ENCODE measurements around the gene SHISA6.

SHISA6 gene

DNA sequence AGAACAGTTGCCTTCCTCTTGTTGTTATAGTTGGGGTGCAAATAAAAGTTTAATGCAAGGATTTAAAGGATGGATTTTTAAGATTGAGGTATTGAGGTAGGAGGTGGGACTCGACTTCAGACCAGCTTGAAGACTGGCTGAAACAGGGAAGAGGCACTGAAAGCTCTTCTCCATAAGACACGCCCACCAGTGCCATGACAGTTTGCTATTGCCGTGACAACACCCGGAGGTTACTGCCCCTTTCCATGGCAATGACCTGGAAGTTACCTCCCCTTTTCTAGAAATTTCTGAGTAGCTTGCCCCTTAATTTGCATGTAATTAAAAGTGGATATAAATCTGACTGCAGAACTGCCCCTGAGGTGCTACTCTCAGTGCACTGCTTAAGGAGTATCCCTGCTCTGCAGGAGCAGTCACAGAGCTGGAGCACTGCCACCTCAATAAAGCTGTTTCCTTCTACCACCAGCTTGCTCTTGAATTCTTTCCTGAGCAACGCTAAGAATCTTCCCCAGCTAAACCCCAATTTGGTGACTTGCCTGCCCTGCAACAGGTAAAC, 122.6 kb downstream of the SHISA6 start:
- no peak for DNase-seq

DNA sequence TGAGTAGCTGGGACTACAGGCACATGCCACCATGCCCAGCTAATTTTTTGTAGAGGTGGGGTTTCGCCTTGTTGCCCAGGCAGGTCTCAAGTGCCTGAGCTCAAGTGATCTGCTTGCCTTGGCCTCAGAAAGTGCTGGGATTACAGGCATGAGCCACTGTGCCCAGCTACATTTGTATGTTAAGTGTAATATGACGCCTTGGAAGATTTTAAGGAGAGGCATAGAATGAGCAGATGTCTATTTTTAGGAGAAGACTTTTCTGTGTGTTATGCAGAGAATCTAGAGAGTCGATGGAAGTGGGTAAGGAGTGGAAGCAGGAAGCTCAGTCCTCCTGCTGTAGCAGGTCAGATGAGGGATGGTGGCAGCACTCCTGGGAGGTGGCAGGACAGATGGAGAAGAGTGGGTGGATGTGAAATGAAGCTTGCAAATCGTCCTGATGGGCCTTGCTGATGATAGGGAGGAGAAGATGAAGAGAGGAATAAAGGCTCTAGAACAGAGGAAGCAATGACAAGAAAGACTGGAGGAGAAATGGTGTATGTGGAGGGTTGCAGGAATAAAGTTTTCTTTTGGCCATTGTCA, 125.3 kb downstream of the SHISA6 start:
- no peak for DNase-seq

DNA sequence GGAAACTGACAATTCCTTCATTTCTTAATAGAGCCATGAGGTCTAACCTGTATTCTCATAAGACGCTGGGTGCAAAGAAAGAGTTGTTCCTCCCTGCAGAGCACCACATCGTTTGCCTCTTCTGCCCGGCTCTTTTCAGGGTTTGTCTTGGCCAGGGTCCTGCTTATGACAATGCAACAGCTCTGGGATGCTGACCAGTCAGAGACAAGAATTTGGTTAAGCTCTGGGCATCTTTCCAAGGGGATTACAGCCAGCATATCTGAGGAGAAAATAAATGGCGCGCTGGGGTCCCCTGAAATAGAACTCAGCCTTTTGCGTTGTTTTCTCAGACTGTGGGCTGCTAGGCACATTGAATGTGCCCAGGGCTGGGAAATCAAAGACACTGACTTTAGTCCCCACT, 128.6 kb downstream of the SHISA6 start:
- DNase-seq, result no peak

DNA sequence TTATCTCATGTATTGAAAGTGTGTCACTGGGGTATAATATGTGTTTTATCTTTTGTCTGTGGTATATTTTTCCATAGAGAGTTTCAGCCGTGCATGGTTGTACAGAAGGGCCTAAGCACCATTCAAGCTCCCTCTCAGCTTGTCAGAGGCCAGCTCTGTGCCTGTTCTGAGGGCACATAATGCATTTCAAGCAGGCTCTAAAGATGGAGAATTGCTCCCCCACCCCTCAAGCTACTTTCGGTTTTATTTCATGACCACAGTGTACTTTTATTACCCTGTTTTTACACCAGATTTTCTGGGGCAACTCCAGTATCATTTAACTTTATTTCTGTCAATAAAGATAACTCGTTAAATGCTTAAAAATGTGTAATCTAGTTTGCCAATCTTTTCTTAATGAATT, 131.7 kb downstream of the SHISA6 start:
- no peak for DNase-seq

DNA sequence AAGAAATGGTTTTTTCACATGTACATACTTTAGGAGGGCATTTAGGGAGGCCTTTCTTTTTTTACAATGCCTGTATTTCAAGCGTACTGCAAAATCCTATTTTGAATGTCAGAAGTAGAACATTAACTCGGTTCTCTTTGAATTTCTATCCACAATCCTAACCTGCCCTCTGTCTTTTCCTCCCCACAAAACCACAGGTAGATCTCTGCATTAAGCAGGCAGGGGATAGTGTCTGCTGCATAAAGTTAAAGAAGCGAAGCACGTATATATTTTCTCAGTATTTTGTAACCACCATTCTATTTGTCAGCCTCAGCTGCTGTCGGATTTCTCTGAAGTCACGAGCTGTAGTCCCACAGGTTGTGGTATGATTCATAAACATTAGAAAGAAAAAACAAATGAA, 137.5 kb downstream of the SHISA6 start:
- no peak for DNase-seq

DNA sequence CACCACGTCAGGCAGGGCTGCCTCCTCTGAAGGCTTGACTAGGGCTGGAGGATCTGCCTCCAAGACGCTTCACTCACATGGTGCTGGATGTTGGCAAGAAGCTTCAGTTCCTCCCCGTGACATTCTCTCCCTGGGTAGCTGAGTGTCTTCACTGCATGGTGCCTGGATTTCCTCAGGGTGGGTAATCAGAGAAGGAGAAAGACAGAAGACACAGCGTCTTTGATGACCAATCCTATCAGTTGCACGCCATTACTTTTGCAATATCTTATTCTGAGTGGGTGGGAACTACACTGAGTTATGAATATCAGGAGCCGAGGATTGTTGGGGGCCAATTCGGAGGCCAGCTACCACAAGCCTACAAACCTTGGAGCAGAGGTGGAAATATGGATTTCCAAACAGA, 139.7 kb downstream of the SHISA6 start:
- no peak for DNase-seq

DNA sequence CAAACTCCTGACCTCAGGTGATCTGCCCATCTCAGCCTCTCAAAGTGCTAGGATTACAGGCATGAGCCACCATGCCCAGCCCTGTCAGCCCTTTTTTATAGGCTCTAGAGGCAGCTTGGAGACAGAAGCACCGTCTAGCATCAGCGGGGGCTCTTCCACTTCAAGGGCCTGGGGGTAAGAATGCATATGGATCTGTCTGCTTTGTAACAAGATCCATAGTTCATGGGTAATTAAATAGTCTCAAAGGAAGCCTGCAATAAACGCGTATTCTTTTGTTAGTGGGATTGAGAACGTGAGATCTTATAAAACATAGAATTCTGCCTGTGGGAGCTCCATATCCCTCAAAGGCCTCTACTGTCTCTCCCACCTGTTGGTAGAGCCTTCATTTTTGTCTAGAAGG, 142.1 kb downstream of the SHISA6 start:
- DNase-seq, result no peak

DNA sequence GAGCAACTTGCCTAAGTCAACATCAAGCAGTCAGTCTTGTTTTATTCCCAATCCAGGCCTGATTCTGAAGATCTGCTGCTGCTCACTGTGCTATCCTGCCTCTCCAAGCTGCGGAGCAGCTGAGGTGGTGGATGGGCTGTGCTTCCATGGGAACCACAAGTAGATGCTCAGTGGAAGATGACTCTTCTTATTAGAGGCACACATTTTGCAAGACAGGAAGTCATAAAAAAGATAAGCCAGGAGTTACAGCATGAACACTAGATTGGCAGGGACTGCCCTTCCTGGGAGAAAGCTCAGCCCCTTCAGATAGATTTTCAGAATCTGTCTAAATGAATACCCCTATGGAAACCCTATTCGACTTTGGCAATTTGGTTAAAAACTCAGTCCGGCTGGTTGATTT, 143.1 kb downstream of the SHISA6 start:
- DNase-seq, result no peak

DNA sequence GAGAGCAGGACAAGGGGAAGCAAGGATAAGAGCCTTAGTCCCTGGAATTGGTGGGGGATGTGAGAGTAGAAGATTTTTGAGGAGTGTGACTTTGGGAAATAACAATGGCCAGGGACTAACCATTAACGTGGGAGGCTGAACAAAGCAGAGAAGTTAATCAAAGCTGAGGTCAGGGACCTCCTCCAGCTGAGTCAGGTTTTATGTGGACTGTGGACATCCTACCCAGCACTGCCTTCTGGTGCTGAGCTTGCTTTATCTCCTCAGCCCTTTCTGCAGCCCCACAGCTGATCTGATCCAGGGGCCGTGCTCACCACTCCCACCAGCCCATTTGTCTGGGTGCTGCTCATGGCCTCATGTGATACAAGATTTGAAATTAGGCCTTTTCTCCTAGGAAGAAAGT, 146.6 kb downstream of the SHISA6 start:
- DNase-seq, result no peak

DNA sequence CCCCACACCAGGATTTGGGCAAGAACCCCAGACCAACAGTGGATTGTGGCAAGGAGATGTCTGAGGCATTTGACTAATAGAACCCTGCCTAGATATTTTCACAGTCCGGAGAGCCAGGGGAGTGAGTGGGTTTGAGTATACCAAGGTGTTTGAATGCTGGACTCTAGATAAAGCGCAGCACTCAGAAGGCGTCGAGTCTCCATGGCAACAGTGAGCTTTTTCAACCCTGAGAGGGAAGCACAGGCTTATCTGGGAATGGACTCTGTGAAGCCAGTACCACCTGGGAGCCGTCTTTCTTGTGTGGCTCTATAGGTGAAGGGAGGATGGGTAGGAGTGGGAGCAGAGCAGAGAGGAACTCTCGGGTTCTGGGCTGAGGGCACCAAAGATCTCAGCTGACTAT, 147.0 kb downstream of the SHISA6 start:
- DNase-seq, result no peak

DNA sequence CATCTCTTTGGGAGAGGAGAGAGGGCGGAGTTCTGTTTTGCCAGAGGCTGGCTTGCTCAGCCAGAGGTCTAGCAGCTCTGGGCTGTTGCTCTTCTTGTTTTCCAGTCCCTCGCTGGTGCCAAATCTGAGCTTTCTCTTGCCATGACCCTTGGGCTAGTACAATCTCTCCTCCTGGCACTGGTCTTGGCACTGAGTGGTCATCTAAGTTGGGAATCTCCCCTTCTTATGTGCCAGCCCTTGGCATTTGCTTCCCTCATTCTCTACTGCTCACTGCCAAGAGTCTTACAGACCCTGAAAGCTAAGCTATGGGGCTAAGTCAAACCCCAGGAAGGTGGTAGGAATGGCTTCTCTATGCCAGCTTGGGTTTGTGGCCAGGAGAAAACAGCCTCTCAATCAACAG, 148.6 kb downstream of the SHISA6 start:
- no peak for DNase-seq

DNA sequence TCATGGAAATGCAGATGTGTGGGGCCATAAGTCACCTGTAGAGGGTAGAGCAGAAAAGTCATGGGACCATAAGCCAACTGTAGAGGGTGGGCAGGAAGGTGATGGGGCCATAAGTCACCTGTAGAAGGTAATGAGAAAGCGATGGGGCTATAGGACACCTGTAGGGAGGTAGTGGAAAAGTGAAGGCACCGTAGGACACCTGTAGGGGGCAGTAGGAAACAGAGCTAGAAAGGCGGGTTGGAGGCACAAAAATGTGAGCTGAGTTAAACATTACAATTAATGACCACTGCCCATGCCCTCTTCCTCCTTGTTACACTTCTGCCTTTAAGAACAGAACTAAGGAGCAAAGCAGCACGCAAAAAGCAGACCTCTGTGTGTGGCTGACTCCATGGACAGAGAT, 150.1 kb downstream of the SHISA6 start:
- DNase-seq, result no peak

DNA sequence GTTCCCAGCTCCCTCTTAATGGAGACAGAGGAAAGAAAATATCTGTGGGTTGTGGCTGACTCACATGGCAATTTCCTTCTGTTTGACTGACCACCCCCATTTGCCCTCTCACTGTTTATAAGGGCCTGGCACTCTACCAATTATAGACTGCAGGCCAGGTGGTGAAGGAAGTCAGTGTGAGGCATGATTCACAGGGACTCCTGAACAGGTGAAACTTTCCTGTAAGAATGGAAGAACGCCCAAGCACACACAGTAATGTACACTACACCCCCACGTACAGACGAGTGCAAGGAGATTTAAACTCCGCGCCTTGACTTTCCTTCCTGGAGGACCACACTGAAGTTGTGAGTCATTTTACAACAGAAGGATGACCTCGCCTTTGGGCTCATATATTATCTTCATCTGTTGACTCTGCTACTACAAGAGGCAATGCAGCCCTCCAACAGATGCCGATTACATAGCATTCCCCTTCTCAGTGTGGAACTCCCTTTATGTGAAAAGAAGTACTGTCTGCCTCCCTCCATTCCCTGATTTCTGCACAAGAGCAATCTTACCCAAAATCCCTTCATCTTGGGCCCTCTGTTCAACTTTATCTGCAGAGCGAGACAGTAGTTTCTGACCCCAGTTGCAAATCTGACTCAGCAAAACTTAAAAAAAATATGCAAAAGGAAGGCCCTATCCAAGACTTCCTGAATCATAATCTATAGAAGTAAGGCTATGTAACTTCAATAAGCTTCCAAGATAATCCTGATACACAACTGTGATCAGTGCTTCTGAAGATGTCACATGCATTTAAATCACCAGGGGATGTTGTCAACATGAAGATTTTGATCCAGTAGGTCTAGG, 163.6 kb downstream of the SHISA6 start:
- no peak for DNase-seq

DNA sequence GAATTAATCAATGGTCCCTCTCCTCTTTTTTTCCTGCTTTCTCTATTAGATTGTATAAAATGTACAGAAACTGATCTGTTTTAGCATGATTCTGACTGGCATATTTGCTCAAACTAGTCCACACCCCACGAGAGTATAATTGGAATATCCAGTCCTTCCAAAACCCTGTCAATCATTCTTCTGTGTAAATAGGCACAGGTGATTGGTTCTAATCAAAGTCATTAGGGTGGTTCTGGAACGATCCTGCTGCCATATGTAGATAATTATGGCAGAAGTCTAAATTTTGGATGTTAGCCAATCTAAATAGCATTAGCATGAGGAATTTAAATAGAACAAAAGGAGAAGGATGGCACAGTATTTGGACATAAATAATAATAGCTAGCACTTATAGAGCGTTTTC, 165.7 kb downstream of the SHISA6 start:
- DNase-seq, result no peak

DNA sequence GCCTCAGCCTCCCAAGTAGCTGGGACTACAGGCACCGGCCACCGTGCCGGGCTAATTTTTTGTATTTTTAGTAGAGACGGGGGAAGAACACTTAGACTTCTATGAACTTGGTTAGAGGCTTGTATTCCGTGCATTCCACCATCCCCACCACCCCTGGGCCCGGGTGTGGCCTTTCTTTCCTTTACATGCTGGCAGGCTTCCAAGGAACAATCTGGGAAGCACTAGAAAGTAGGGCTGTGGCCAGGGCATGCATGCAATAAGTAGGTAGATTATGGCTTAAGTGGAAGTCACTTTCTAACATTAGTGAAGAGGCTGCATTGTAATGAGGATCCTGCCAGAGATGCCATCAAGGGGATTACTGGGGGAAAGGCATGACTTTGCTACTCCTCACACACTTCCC, 171.6 kb downstream of the SHISA6 start:
- no peak for DNase-seq

DNA sequence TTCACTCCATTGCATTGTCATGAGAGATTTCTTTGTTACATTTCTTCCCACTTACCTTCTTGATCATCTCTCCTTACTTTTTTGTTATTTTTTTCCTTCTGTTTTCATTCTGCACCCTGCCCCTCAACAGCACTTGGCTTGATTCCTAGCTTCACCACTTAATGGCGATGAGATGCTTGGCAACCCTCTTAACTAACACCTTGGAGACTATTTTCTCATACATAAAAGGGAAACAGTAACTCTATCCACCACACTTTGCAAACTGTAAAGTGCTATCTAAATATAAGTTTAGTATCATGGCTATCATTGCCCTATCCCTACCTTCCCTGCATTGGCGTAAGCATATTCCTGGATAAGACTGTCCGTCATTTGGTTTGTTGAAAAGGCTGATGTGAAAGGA, 177.3 kb downstream of the SHISA6 start:
- no peak for DNase-seq

DNA sequence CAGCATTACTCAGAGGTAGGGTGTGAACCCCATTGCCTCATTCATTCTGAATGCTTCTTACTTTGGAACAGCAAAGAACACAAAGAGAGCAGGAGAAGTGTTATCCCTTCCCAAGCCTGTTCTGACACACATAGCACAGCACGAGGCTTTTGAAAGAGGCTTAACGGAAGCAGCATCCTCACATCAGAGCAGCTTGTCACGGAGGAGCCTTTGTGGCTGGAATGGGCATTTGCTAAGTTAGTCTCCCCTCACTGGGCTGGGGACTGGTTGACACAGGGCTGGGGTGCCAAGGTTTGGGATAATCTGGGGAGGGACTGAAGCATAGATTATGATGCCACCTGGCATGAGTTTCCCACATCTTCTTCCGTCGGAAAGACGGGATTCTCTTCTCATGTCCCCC, 189.7 kb downstream of the SHISA6 start:
- DNase-seq, result no peak

DNA sequence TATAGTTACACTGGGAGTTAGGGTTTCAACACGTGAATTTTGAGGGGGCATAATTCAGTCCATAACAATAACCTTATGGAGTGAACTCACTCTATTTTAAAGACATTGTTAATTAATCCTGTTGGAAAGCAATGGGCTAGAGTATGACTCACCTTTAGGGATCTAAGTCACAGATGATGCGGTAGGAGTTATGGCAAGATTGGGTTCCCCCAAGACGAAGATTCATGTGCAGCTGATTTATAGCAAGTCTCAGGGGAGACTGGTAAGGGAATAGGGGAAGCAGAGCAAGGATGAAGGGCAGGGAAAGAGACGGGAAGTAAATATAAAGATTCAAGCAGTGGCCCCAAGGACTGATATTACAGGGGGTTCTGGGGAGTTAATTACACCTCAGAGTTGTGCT, 197.7 kb downstream of the SHISA6 start:
- no peak for DNase-seq

DNA sequence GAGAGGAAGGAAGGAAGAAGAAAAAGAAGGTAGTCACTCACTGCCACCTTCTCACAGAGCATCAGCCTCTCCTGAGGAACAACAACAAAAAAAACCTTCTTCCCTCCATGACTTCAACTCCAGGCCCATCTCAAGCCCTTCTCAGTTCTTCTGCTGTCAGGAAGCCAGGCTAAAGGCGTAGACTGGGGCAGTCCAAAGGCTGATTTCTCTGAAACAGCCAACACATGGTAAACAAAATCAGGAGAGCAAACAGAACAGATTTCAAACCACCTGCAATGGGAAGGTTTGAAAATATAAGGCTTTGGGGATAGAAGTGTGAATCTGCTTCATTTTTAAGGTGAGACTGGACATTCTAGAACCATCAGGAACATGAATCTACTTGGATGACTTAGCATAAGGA, 200.0 kb downstream of the SHISA6 start:
- DNase-seq, result no peak

DNA sequence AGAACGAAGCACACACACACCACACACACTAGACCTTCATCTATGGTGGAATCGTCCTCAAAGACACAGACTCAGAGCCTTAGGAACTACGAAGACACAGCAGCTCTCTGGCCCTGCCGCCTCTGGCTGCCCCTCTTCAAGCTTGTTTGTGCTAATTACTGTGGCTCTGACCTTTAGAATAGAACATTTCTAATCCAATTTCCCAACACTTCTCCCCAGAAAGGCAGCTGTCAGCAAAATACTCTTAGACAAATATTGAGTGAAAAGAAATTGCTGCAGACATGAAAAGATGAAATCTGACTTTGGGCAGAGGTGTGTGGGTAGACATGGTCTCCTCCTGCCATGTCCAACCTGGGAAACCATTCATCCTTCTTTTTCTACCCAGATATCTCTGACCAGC, 205.3 kb downstream of the SHISA6 start:
- DNase-seq, result no peak

DNA sequence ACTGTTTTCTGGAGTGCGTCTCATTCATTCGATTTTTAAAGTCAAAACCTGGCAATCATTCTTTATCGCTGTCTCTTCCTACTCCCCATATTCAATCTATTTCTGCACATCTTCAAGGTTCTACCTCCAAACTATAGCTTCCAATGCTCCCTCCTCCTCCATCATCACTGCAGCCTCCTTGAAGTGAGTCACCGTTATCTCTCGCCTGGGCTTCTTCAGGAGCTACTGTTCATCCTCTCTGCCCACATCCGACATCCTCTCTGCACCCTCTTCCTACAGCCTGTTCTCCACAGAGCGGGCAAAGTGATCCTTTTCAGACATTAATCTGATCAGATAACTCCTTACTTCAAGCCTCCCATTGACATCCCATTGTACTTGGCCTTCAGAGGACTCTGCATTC, 213.1 kb downstream of the SHISA6 start:
- no peak for DNase-seq

DNA sequence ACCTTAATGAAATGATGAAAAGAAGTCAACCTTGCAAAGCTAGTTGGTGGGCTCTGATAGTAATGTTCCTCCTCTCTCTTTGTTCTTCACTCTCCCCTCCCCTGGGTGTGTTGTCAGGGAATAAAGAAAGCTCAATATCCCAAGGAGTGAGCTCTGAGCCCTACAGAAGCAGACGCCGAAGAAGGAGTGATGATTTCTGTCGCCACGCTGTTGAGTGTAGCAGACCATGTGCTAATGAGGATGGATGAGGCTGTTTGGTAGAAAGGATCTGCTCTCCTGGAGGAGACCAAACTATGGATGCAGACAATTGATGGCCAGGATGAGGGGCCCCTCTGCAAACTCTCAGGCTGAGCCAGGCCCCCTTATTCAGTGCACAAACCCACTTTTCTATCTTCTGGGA, 217.3 kb downstream of the SHISA6 start:
- DNase-seq, result no peak

DNA sequence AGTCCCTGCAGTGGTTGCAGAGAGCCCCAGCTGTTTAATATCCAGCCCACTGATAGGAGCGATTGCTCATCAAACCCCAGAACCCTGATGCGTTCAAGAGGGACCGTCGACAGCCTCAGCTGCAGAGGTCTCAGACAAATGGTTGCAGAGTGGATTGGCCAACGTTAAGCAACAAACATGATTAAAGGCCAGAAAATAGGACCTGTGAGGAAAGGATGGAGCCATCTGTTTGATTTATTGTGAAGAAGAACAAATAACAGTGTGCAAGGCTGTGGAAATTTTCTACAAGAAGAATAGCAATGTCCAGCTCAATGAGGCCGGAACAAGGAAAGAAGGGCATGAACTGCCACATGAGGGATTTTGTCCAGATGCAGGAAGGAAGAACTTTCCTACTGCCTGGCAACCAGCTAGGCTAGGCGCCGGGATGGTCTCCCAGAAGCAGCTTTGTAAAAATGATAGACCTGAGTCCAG, 218.9 kb downstream of the SHISA6 start:
- DNase-seq, result no peak

DNA sequence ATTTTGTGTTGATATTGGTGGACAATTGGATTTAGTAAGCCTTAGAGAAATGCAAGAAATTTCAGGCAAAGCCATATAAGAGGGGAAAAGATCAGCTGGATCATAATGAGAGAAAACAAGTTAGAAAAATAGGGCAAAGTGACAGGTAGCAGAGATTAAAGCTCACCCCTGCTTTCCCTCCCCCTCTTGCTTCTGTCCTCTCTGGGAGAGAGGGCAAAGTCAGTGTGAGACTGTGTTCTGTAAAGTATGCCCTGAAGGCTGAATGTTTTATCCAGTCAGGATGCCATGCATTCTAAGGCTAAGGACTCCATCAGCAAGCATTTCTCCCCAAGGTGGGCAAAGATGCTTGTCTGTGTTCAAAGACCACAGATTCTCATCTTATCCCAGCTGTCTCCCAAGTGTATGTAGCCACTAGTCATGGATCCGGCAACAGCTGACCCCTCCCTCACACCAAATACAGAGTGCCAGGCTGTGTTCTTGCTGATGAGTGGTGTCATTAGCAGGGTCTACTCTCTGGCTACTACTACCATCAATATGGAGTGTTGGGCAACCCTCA, 221.1 kb downstream of the SHISA6 start:
- DNase-seq, result no peak

All from CD4-positive, alpha-beta T cell treated with Interleukin-17A for 1 hour (primary cell).